NT2/D1 (cell line): ENCODE results near the gene CTIF.

ENCODE experiments used
- SUZ12 ChIP-seq: IDR thresholded peaks from 2 replicates; pipeline ENCODE4 v1.6.1; 2011; ENCODE audit not compliant: insufficient read length, insufficient read depth; ENCODE audit errors: extremely low read depth
- YY1 ChIP-seq: IDR thresholded peaks from 2 replicates; pipeline ENCODE4 v1.6.1; 2011; ENCODE audit not compliant: insufficient read length, insufficient read depth
- ZNF274 ChIP-seq: IDR thresholded peaks from 2 replicates; pipeline ENCODE4 v1.6.1; 2011; ENCODE audit warnings: mild to moderate bottlenecking, low read depth, low read length

GRCh38 chr18:48619501-48619900, 80.7 kb downstream of the CTIF start:
- TF ChIP-seq YY1: no peak
- TF ChIP-seq ZNF274: no peak
- TF ChIP-seq SUZ12: no peak
